H9 (cell line): Measurements from ENCODE around the gene MICAL3. TPM values are rescaled to one million over a fixed set of nuclear protein-coding genes. Genes with fewer than 3 reads are reported as not detected.
A peak's percentile ranks its signal among the peaks of the same experiment; 100 is the strongest.

Experiments used
- DNase-seq: peaks from one replicate; pipeline ENCODE4 v3.0.0-alpha.2; 2017
- H2AFZ ChIP-seq: one replicate; pipeline ENCODE4 v1.6.1; 2013; ENCODE audit warnings: mild to moderate bottlenecking, low read length, control low read depth, moderate library complexity
- H2AK5ac ChIP-seq: 2 replicates; pipeline ENCODE4 v1.6.1; 2013; ENCODE audit warnings: low read length, control low read depth, mixed read lengths; ENCODE audit not compliant: insufficient read length
- H2BK120ac ChIP-seq: one replicate; pipeline ENCODE4 v1.6.1; 2013; ENCODE audit warnings: low read depth, mild to moderate bottlenecking, low read length, control low read depth, inconsistent platforms; ENCODE audit not compliant: poor library complexity, severe bottlenecking
- H2BK12ac ChIP-seq: 2 replicates; pipeline ENCODE4 v1.6.1; 2013; ENCODE audit warnings: low read length, control low read depth, mixed read lengths, low read depth; ENCODE audit not compliant: insufficient read length
- H2BK15ac ChIP-seq: 2 replicates; pipeline ENCODE4 v1.6.1; 2013; ENCODE audit warnings: low read depth, low read length, control low read depth
- H2BK20ac ChIP-seq: one replicate; pipeline ENCODE4 v1.6.1; 2013; ENCODE audit warnings: low read depth, mild to moderate bottlenecking, low read length, control low read depth, inconsistent platforms; ENCODE audit not compliant: poor library complexity, severe bottlenecking
- H2BK5ac ChIP-seq: 2 replicates; pipeline ENCODE4 v1.6.1; 2013; ENCODE audit warnings: low read length, control low read depth, mixed read lengths; ENCODE audit not compliant: insufficient read length
- H3K14ac ChIP-seq: 2 replicates; pipeline ENCODE4 v1.6.1; 2013; ENCODE audit warnings: low read length, control low read depth; ENCODE audit not compliant: insufficient read depth
- H3K18ac ChIP-seq: 2 replicates; pipeline ENCODE4 v1.6.1; 2013; ENCODE audit warnings: low read depth, mild to moderate bottlenecking, mixed read lengths, low read length, control low read depth; ENCODE audit not compliant: insufficient read length
- H3K23ac ChIP-seq: 2 replicates; pipeline ENCODE4 v1.6.1; 2013; ENCODE audit warnings: low read length, control low read depth, mixed read lengths, low read depth; ENCODE audit not compliant: insufficient read length
- H3K23me2 ChIP-seq: 2 replicates; pipeline ENCODE4 v1.6.1; 2013; ENCODE audit warnings: low read depth, mild to moderate bottlenecking, mixed read lengths, low read length, control low read depth; ENCODE audit not compliant: insufficient read length, poor library complexity, severe bottlenecking
- H3K27ac ChIP-seq: 2 replicates; pipeline ENCODE4 v1.5.1; 2013; ENCODE audit warnings: low read length, control low read depth, mixed read lengths, low read depth; ENCODE audit not compliant: insufficient read length
- H3K27me3 ChIP-seq: 2 replicates; pipeline ENCODE4 v1.6.1; 2013; ENCODE audit warnings: low read length, control low read depth, inconsistent platforms; ENCODE audit not compliant: insufficient read depth
- H3K4ac ChIP-seq: 2 replicates; pipeline ENCODE4 v1.6.1; 2013; ENCODE audit warnings: low read depth, mild to moderate bottlenecking, control low read depth, inconsistent platforms, low read length, moderate library complexity
- H3K4me1 ChIP-seq: 2 replicates; pipeline ENCODE4 v1.6.1; 2013; ENCODE audit warnings: low read length, control low read depth, inconsistent platforms; ENCODE audit not compliant: insufficient read depth
- H3K4me2 ChIP-seq: 2 replicates; pipeline ENCODE4 v1.6.1; 2013; ENCODE audit warnings: low read length, control low read depth, mixed read lengths; ENCODE audit not compliant: insufficient read length, insufficient read depth
- H3K56ac ChIP-seq: 2 replicates; pipeline ENCODE4 v1.6.1; 2013; ENCODE audit warnings: low read depth, mild to moderate bottlenecking, mixed read lengths, low read length, control low read depth; ENCODE audit not compliant: insufficient read length
- H3K79me1 ChIP-seq: 2 replicates; pipeline ENCODE4 v1.6.1; 2013; ENCODE audit warnings: low read depth, mild to moderate bottlenecking, moderate library complexity, low read length, control low read depth, inconsistent platforms; ENCODE audit not compliant: insufficient read depth, poor library complexity, severe bottlenecking
- H3K79me2 ChIP-seq: 2 replicates; pipeline ENCODE4 v1.6.1; 2013; ENCODE audit warnings: low read length, control low read depth, inconsistent platforms; ENCODE audit not compliant: insufficient read depth
- H3K9ac ChIP-seq: 2 replicates; pipeline ENCODE4 v1.6.1; 2013; ENCODE audit warnings: low read length, control low read depth, mixed read lengths; ENCODE audit not compliant: insufficient read length; ENCODE audit errors: extremely low read depth
- H3K9me3 ChIP-seq: one replicate; pipeline ENCODE4 v1.6.1; 2013; ENCODE audit warnings: low read depth, low read length, inconsistent platforms; ENCODE audit not compliant: control insufficient read depth
- H3T11ph ChIP-seq: one replicate; pipeline ENCODE4 v1.6.1; 2013; ENCODE audit warnings: mild to moderate bottlenecking, low read length, control low read depth, inconsistent platforms
- H4K20me1 ChIP-seq: one replicate; pipeline ENCODE4 v1.6.1; 2013; ENCODE audit not compliant: control insufficient read depth, insufficient read length, insufficient read depth
- H4K5ac ChIP-seq: 2 replicates; pipeline ENCODE4 v1.6.1; 2013; ENCODE audit warnings: low read depth, mild to moderate bottlenecking, mixed read lengths, low read length, control low read depth; ENCODE audit not compliant: insufficient read length
- H4K8ac ChIP-seq: replicated peaks from 2 replicates; pipeline ENCODE4 v1.6.1; 2013; ENCODE audit warnings: low read length, control low read depth, mixed read lengths, low read depth; ENCODE audit not compliant: insufficient read length
- H4K91ac ChIP-seq: 2 replicates; pipeline ENCODE4 v1.6.1; 2013; ENCODE audit warnings: low read depth, mild to moderate bottlenecking, moderate library complexity, mixed read lengths, low read length, control low read depth; ENCODE audit not compliant: insufficient read length
- H3K27ac Mint-ChIP-seq, 3 experiments: 2 replicates in 2 of 3; 3 replicates in 1 of 3; pipeline ENCODE4 v1.8.0; 2020 to 2021; ENCODE audit warnings: mixed read lengths in 3 of 3, mild to moderate bottlenecking in 1 of 3, moderate library complexity in 1 of 3
- H3K27me3 Mint-ChIP-seq: 2 replicates; pipeline ENCODE4 v1.8.0; 2021; ENCODE audit warnings: low read depth, mild to moderate bottlenecking, moderate library complexity, mixed read lengths
- H3K36me3 Mint-ChIP-seq, 3 experiments: 2 replicates in 2 of 3; 3 replicates in 1 of 3; pipeline ENCODE4 v1.8.0; 2020 to 2021; ENCODE audit warnings: low read depth in 3 of 3, mixed read lengths in 3 of 3; ENCODE audit not compliant: insufficient read depth in 1 of 3
- H3K4me1 Mint-ChIP-seq, 2 experiments: 2 replicates each; pipeline ENCODE4 v1.8.0; 2020; ENCODE audit warnings: mixed read lengths in 2 of 2
- H3K4me3 Mint-ChIP-seq, 2 experiments: 2 replicates in 1 of 2; 3 replicates in 1 of 2; pipeline ENCODE4 v1.8.0; 2020 to 2021; ENCODE audit warnings: mild to moderate bottlenecking in 2 of 2, mixed read lengths in 2 of 2, moderate library complexity in 1 of 2
- H3K9me3 Mint-ChIP-seq, 2 experiments: 2 replicates in 1 of 2; 3 replicates in 1 of 2; pipeline ENCODE4 v1.8.0; 2020; ENCODE audit warnings: mild to moderate bottlenecking in 2 of 2, mixed read lengths in 2 of 2, moderate library complexity in 1 of 2
- CTCF ChIP-seq: fragments of 200-600 bp; sonication (generic); conservative IDR thresholded peaks from 3 replicates; pipeline ENCODE4 v1.8.0; 2021; ENCODE audit warnings: antibody characterized with exemption, mild to moderate bottlenecking
- WGBS: extraction: QIAGEN DNeasy Blood & Tissue Kit; methylation state at CpG from one replicate; pipeline ENCODE4 v1.1.7; 2013; ENCODE audit warnings: missing lambda C conversion rate, low lambda C conversion rate, mixed read lengths; ENCODE audit not compliant: insufficient read length; ENCODE audit errors: extremely low coverage; 5-methylcytosine and 5-hydroxymethylcytosine counted together
- total RNA-seq: library from RNA; stranded (reverse); gene quantifications from 2 replicates; pipeline ENCODE4 v1.2.1, GENCODE V29; 2021

MICAL3 gene
- total RNA-seq, 1 experiment from 2014 or later = 50.2 TPM

GRCh38 chr22:17980638-17981051 is 43.7 kb downstream of the MICAL3 start:
- no peak overlapping the region for H2BK5ac ChIP-seq

More at GRCh38 chr22:17980638-17981051, 43.7 kb downstream of the MICAL3 start:
- Histone ChIP-seq H2BK20ac (no peak overlapping the region), H4K5ac (no peak overlapping the region), H3K4ac (no peak overlapping the region), H3K56ac (no peak overlapping the region), H3K23ac (no peak overlapping the region), H3K4me1 (peaks cover 2% of the 10 kb centered on the region; the same call in 1 of the 2 replicates), H2BK15ac (no peak overlapping the region), H2BK12ac (no peak overlapping the region), H2AK5ac (no peak overlapping the region), H2BK120ac (no peak overlapping the region), H3K79me2 (peaks cover 5% of the 10 kb centered on the region; the same call in 1 of the 2 replicates), H3K4me2 (no peak overlapping the region), H2AFZ (no peak overlapping the region), H4K91ac (no peak overlapping the region), H3K23me2 (no peaks in the 10 kb centered on the region), H3K27ac (no peak overlapping the region), H4K20me1 (no peaks in the 10 kb centered on the region), H3K9ac (no peak overlapping the region), H3K79me1 (peaks cover 5% of the 10 kb centered on the region), H3K9me3 (no peaks in the 10 kb centered on the region), H3T11ph (no peak overlapping the region), H3K14ac (peak overlapping the region; percentile 58), H4K8ac (no peak overlapping the region), H3K18ac (no peak overlapping the region), H3K27me3 (no peaks in the 10 kb centered on the region)
- Mint-ChIP-seq H3K27ac (peak overlapping the region; percentile 43 to 81 (median 77); a peak in 5 of 7 replicates), H3K27me3 (no peaks in the 10 kb centered on the region; the same call in 1 of the 2 replicates), H3K9me3 (peaks cover 3 to 6% of the 10 kb centered on the region in 2 experiments; a peak in 3 of 5 replicates), H3K36me3 (peaks cover 0 to 3% (median 0%) of the 10 kb centered on the region in 3 experiments; a peak in 2 of 7 replicates), H3K4me1 (peaks cover 39 to 57% of the 10 kb centered on the region in 2 experiments), H3K4me3 (no peak overlapping the region)
- no peak for DNase-seq
- WGBS = no CpG with 5 or more reads among the region's 13 CpGs
- no peak for TF ChIP-seq CTCF
